ENCODE data around the gene UTP25.

The UTP25 gene

DNA sequence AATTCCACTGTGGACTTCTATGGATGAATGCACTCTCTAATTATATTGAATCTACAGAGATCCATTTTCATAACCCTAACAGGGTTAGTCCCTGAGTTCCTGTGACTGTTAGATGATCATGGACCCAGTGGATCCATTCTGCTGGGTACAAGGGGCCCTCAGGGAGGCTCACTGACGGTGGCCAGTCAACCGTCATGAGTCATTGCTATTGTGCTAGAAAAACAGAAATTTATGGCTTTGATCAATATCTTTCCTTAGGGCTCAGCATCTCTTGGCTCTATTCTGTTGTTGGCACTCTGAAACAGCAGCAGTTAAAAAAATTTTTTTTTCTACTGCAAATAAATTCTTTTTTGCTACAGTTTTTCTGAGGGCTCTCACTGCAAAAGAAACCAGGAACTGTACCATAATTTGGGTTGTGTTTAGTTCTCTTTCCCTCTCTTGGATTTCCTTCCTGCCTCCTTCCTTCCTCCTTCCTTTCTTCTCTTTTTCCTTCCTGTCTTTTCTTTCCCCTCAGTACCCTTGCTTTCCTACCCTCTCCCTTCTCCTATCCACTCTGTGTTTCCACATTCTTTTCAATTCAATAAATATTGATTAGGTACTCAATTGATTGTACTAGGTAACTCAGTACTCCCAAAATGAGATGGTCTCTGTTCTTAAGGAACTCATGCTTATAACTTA, 49.5 kb downstream of the UTP25 start:
- DNase-seq (ENCODE audit: low read depth, low spot score), result no peak
- ChIA-PET POLR2A (no interaction called here), CTCF (interaction anchor here (1.2 to 3.9 kb wide), 10 partner anchors 13 to 117 kb away, joined by 3 to 52 read pairs (median 13); no protein-coding TSS in a partner anchor)
- TF ChIP-seq, protein P1, sequence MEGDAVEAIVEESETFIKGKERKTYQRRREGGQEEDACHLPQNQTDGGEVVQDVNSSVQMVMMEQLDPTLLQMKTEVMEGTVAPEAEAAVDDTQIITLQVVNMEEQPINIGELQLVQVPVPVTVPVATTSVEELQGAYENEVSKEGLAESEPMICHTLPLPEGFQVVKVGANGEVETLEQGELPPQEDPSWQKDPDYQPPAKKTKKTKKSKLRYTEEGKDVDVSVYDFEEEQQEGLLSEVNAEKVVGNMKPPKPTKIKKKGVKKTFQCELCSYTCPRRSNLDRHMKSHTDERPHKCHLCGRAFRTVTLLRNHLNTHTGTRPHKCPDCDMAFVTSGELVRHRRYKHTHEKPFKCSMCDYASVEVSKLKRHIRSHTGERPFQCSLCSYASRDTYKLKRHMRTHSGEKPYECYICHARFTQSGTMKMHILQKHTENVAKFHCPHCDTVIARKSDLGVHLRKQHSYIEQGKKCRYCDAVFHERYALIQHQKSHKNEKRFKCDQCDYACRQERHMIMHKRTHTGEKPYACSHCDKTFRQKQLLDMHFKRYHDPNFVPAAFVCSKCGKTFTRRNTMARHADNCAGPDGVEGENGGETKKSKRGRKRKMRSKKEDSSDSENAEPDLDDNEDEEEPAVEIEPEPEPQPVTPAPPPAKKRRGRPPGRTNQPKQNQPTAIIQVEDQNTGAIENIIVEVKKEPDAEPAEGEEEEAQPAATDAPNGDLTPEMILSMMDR (IDR thresholded peaks at IDR 0.05; ENCODE audit: insufficient read depth, low read length, missing control alignments), result no peak
- H3K4me3 ChIP-seq (ENCODE audit: low read depth, low read length), result no peak overlapping the region

DNA sequence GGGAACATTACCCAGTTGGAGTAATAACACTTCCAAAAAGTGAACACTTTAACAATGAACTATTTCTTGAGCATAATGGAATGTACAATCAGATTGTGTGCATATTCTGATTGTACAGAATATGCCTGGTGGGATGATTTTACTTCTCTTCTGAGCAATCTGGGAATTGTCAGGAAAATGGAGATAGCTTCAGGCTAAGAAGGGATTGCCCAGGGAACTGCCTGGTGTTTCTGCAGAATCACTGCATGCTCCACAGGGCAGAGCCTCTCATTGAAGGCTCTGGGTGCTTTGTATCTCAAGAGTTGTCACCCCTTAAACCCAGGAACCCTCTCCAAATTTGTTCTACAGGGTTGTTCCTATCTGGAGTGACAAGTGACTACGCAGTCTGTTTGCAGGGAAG, 51.2 kb downstream of the UTP25 start:
- ChIA-PET POLR2A (no interaction called here), CTCF (interaction anchor here (0.9 to 7.3 kb wide), 4 partner anchors 12 to 496 kb away, joined by 3 to 54 read pairs (median 4); no protein-coding TSS in a partner anchor)
- no peak overlapping the region for H3K4me3 ChIP-seq (ENCODE audit: low read depth, low read length)
- TF ChIP-seq, protein P1 (IDR thresholded peaks at IDR 0.05; ENCODE audit: insufficient read depth, low read length, missing control alignments), result no peak
- no peak for DNase-seq (ENCODE audit: low read depth, low spot score)

DNA sequence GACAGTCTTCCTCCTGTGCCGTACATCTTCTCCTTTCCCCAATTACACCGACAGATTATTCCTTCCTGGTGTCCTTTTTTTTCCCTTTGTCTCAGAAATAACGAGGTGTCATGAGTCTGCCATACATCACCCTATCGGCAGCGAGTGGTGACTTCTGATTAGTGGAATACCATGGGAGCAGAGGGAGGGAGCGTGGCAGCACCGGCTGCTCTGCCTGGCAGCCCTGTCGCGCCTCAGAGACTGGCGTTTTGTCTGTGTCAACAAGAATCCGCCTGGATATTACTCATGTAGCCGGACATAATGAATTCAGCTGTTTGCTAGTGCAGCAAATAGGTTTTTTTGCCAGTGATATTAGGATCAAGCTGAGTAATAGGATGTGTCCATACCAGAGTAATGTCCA, 51.8 kb downstream of the UTP25 start:
- H3K4me3 ChIP-seq (ENCODE audit: low read depth, low read length), result no peak overlapping the region
- TF ChIP-seq, protein P1 (IDR thresholded peaks at IDR 0.05; ENCODE audit: insufficient read depth, low read length, missing control alignments), result no peak
- ChIA-PET CTCF (interaction anchor here (0.8 to 7.3 kb wide), 3 partner anchors 18 to 110 kb away, joined by 3 to 54 read pairs (median 6); no protein-coding TSS in a partner anchor), POLR2A (no interaction called here)
- DNase-seq (ENCODE audit: low read depth, low spot score), result no peak

DNA sequence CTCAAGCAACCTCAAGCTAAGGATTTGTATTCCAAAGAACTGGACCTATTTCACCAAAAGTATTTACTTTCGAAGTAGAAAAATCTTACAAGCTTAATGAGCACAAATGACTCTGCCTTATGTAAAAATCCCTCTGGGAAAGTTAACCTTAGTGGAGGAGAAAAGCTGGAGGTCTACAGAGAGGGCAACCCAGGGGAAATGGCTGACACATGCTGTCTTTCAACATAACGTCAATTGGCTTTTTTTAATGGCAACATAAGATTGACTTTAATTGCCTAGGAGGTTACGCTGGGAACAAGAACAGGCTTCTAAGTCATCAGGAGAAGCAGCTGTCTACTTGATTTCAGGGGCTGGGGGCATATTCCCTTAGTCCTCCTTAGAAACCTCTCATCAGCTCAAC, 52.3 kb downstream of the UTP25 start:
- CTCF ChIA-PET, result interaction anchor here (0.8 to 7.3 kb wide), 5 partner anchors 18 to 110 kb away, joined by 3 to 54 read pairs (median 4); no protein-coding TSS in a partner anchor
- POLR2A ChIA-PET, result no interaction called here
- no peak for DNase-seq (ENCODE audit: low read depth, low spot score)
- no peak overlapping the region for H3K4me3 ChIP-seq (ENCODE audit: low read depth, low read length)
- TF ChIP-seq, protein P1 (IDR thresholded peaks at IDR 0.05; ENCODE audit: insufficient read depth, low read length, missing control alignments), result no peak

DNA sequence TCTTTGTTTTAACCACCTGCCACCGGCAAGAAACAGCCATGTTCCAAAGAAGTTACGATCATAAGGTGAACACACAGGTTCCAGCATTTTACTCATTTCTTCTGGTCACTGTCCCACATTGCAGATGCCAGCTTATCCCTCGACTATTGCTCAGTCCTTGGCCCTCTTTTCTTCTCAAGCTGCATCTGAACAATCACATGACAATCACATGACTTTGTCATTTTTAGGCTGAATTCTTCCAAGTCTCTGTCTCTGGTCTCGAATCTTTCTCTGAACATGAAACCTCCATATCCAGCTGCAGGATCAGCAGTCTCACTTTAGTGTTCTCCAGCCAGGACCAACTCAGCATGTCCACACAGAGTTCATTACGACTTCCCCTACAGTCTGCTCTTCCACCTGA, 53.8 kb downstream of the UTP25 start:
- CTCF ChIA-PET, result interaction anchor here (2.2 to 7.3 kb wide), 3 partner anchors 11 to 108 kb away, joined by 6 to 54 read pairs (median 9); no protein-coding TSS in a partner anchor

DNA sequence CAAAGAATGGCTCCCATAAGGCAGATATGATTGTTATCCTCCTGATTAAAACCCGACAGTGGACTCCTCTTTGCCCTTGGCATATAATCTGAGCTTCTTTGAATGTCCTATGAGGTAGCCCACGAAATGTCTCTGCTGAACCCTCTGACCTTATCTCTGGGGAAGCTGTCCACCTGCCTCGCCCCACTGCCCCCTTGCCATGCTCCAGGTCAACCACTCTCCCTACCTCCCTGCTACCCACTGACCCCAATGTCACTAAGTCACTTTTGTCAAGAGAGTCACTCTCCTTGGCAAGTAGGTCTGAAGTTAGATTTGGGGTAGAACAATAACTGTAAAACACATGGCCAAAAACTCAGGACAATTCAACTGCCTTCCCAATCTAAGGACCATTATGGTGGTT, 54.5 kb downstream of the UTP25 start:
- POLR2A ChIA-PET, result no interaction called here
- CTCF ChIA-PET, result interaction anchor here (1.0 to 7.3 kb wide), 6 partner anchors 8 to 107 kb away, joined by 4 to 54 read pairs (median 8); no protein-coding TSS in a partner anchor
- TF ChIP-seq, protein P1 (IDR thresholded peaks at IDR 0.05; ENCODE audit: insufficient read depth, low read length, missing control alignments), result no peak
- no peak overlapping the region for H3K4me3 ChIP-seq (ENCODE audit: low read depth, low read length)
- DNase-seq (ENCODE audit: low read depth, low spot score), result no peak

More for the DNA sequence above, 53.8 kb downstream of the UTP25 start:
- H3K4me3 ChIP-seq (ENCODE audit: low read depth, low read length), result no peak overlapping the region
- DNase-seq (ENCODE audit: low read depth, low spot score), result no peak
- TF ChIP-seq, protein P1 (IDR thresholded peaks at IDR 0.05; ENCODE audit: insufficient read depth, low read length, missing control alignments), result no peak
- POLR2A ChIA-PET, result no interaction called here

Measured in AG04449 (cell line).